Activated CD4-positive, CD25-positive, alpha-beta regulatory T cell treated with anti-CD3 and anti-CD28 coated beads, Interleukin-2, amount 50 U/mL, for 72 hours (primary cell): ENCODE measurements around the gene AGO1.
"Not testable (repeated sequence)": the region's sequence is repeated elsewhere in the genome, so short reads cannot be mapped to it uniquely, and the experiment has no call there.

Experiments
- DNase-seq: peaks from one replicate; pipeline ENCODE4 v3.0.0; 2021

The AGO1 gene

GRCh38 chr1:35882945-35883634 is at the start of gene AGO1:
Gene AGO1, plus strand, starts transcription at chr1:35883209. Its CDS starts 213 bp downstream, at chr1:35883422.
- DNase-seq, result peak; percentile 98

GRCh38 chr1:35833395-35833794 is 49.6 kb upstream of the AGO1 start:
- DNase-seq, result no peak

DNA sequence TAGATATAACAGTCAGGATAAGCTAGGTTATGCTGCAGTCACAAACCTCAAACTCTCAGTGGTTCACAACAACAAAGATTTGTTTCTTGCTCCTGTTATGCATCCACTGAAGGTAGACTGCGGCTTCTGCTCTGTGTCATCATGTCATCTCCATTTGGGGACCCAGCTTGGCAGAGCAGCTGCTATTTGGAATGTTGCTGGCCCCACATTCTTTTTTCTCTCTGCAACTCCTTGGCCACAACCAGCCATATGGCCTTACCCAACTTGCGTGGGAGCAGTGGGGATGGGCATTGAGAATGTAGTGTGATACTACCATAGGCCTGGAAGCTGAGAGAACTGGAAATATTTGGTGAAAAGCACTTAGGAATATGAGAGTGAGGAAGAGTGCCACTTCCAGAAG is 48.8 kb upstream of the AGO1 start:
- no peak for DNase-seq

GRCh38 chr1:35835398-35835797 is 47.6 kb upstream of the AGO1 start:
- DNase-seq, result no peak

GRCh38 chr1:35836734-35837133 is 46.3 kb upstream of the AGO1 start:
- no peak for DNase-seq

DNA sequence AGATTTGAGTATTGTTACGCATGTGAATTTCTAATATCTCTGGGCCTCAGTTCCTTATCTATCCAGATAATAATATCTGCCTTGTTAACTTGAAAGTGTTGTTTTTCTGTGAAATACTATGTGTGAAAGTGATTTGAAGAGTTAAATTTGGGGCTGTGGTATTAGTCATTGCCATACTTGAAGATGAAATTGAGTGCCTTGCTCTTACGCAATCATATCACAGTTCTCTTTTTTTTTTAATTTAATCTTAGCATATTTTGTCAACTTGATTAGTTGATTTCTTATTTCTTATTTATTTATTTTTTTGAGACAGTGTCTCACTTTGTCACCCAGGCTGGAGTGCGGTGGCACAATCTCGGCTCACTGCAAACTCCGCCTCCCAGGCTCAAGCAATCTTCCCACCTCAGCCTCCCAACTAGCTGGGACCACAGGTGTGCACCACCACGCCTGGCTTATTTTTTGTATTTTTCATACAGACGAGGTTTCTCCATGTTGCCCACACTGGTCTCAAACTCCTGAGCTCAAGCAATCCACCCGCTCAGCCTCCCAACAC is 44.2 kb upstream of the AGO1 start:
- DNase-seq, result no peak

- DNase-seq, result no peak
Observed at GRCh38 chr1:35844826-35845225, 38.2 kb upstream of the AGO1 start.

DNA sequence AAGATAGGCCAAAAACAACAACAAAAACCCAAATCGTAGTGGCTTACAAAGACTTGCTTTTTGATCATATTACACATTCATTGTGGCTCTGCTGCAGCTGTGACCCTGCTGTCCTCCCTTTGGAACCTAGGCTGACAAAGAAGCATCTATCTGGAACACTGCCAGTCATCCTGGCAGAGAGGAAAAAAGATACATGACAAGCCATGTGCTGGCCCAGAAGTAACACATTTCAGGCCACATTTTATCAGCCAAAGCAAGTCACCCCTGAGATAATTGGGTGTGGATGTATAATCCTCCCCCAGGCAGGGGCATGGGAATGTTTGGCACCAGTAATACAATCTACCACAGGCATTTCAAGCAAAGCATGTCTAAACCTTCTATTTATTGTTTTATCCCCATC is 37.2 kb upstream of the AGO1 start:
- DNase-seq, result no peak

GRCh38 chr1:35847935-35848565 is 35.0 kb upstream of the AGO1 start:
- DNase-seq, result no peak

DNA sequence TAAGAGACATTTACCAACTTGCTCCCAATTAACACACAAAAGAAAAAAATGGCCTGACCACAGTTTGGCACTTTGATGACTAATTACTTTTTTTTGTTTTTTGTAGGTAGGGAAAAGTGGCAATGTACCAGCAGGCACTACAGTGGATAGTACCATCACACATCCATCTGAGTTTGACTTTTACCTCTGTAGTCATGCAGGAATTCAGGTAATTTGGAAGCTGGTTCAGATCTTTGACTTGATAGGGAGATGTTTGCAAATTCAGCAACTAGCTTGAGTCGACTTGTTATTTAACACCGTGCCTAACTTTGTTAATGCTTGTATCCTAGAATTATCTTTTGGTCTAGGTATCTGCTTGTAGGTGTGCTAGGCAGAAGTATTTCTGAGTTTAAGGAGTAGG is 33.0 kb upstream of the AGO1 start:
- no peak for DNase-seq

DNA sequence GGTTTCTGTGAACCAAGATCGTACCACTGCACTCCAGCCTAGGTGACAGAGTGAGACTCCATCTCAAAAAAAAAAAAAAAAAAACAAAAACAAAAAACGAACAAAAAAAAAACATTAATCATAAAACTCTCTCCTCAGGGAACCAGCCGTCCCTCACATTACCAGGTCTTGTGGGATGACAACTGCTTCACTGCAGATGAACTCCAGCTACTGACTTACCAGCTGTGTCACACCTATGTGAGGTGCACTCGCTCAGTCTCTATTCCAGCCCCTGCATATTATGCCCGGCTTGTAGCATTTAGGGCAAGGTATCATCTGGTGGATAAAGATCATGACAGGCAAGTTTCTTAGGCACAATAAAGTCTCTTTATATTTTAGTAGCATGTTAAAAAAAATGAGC is 32.3 kb upstream of the AGO1 start:
- no peak for DNase-seq

DNA sequence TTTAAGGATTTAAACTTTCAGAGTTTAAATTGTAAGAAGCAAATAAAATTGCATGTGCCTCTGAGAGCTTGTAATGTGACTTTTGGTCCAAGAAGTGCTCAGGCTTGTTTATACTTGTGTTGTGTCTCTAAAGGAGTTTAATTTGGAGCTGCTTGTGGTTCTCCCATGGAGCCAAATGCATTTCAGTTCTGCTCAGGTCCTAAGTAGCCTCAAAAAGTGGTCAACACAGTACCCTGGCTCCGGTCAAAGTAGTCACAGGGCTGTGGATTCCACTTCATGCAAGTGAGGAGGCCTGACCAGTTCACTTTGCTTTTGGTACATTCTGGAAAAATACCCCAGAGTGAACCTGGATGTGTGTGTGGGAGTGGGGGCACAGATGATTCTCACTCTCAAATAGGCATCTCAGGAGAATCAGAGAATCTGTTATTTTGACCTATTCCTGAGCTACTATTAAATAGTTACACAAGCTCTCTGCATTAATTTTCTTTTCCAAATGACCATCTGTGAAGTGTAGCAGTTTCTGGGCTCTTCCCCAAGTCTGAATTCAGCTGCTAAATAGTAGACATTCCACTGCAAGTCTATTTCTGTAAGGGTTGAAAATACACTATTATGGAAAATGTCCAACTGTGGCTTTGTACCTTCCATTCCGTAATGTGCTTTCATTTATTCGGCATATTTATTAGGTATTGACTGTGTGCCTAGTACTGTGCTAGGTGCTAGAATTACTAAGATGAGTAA is 31.7 kb upstream of the AGO1 start:
- DNase-seq, result no peak

DNA sequence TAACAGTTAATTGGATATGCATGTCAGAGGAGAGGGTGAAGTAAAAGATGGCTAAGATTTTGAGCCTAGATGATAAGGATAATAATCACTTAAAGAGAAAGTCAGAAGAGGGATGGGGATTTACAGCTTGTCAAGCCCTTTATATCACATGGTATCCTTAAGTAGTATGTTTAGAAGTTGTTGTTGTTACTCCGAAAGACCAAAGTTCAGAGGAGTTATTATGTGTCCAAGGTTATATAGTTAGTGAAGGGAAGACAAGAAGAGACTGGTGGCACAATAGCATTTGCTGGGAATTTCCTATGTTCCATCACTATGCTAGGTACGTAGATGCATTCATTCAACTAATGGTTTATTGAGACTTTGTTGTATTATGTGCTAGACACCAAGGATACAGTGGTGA is 30.8 kb upstream of the AGO1 start:
- no peak for DNase-seq

GRCh38 chr1:35854989-35855700 is 27.9 kb upstream of the AGO1 start:
- no peak for DNase-seq

- DNase-seq, result no peak
Observed at GRCh38 chr1:35856964-35857363, 26.0 kb upstream of the AGO1 start.

GRCh38 chr1:35857830-35858229 is 25.2 kb upstream of the AGO1 start:
- no peak for DNase-seq

DNA sequence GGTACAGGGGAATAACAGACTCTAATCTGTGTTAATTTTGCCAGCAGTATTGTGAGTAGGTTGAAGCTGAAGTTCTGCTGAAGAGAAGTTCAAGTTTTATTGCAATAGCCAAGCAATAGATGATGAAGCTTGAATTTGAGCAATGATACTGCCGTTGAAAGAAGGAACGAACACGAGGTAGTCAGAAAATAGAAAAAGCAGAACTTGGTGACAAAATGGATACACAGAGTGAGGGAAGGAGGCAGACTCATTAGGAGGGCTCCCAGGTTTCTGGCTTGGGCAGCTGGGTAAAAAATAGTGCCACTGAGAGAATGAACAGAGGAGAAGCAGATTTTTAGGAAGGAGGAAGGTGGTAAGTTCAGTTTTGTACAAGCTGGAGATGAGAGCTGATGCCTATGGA is 22.3 kb upstream of the AGO1 start:
- no peak for DNase-seq

GRCh38 chr1:35863136-35863535 is 19.9 kb upstream of the AGO1 start:
- no peak for DNase-seq

DNA sequence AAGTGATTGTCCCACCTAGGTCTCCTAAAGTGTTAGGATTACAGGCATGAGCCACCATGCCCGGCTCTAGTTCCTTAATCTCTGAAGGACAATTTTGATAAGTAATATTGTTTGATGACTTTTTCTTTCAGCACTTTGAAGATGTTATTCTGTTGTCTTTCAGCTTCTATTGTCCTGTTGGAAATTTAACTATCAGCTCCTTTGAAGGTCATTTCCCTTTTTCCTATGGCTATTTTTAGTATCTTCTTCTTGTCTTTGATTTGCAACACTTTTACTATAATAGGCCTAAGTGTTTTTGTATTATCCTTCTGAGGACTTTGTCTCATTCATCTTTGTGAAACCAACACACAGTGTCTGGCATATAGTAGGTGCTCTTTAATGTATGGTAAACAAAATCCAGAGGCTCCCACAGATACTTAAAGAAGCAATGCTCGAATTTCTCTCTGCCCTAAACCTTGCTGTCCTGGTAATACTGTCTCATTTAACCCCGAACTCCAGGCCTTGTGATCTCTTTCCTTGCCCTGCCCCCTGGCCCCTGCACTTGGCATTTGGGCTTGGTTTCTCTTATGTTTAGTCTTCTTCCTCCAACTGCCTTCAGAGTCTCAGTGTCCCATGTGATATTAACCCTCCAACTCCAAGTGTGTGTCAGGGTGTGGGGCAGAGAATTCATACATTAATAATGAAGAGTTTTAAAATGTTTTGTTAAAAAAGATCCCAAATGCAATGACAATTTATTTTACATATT is 19.0 kb upstream of the AGO1 start:
- no peak for DNase-seq

- no peak for DNase-seq
Observed at GRCh38 chr1:35864813-35865212, 18.2 kb upstream of the AGO1 start.

DNA sequence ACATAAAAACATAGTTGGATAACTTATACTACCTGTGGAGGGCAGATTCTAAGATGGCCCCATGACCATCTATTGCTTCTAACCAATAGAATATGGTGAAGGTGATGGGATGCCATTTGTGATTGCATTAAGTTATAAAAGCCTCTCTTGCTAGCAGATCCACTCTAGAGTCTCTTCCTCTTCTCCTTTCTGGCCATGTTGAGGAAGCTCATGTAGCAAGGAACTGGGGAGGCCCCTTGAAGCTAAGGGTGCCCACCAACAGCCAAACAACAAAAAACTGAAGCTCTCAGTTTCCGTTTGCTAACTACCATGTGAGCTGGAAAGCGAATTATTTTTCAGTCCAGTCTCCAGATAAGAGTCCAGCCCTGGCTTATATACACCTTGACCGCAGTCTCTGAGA is 16.0 kb upstream of the AGO1 start:
- no peak for DNase-seq

DNA sequence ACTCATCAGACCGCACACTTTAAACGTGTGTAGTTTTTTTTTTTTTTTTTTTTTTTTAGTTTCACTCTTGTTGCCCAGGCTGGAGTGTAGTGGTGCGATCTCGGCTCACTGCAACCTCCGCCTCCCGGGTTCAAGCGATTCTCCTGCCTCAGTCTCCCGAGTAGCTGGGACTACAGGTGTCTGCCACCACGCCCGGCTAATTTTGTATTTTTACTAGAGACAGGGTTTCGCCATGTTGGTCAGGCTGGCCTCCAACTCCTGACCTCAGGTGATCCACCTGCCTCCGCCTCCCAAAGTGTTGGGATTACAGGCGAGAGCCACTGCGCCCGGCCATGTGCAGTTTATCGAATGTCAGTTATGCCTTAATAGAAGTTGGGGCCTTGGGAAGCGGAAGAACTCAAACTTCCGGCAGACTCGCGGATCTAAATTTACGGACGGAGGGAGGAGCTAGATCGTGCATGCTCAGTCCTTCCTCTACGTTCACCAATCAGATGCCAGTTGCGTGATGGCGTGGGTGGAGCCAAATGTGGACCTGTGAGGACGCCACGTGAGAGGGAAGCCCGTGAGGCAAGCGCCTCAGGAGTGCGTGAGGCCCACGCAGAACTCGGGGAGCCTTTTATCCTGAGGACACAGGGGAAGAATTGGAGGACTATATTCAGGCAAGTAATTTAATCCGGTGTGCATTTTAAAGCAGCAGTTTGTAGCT is 13.6 kb upstream of the AGO1 start:
- DNase-seq, result not testable (repeated sequence)
